Measurements from ENCODE around the gene TGFBR3. TPM values are rescaled to one million over a fixed set of nuclear protein-coding genes. Genes with fewer than 3 reads are reported as not detected.

Gene TGFBR3
- polyA plus RNA-seq, 1 donor = 112 TPM

DNA sequence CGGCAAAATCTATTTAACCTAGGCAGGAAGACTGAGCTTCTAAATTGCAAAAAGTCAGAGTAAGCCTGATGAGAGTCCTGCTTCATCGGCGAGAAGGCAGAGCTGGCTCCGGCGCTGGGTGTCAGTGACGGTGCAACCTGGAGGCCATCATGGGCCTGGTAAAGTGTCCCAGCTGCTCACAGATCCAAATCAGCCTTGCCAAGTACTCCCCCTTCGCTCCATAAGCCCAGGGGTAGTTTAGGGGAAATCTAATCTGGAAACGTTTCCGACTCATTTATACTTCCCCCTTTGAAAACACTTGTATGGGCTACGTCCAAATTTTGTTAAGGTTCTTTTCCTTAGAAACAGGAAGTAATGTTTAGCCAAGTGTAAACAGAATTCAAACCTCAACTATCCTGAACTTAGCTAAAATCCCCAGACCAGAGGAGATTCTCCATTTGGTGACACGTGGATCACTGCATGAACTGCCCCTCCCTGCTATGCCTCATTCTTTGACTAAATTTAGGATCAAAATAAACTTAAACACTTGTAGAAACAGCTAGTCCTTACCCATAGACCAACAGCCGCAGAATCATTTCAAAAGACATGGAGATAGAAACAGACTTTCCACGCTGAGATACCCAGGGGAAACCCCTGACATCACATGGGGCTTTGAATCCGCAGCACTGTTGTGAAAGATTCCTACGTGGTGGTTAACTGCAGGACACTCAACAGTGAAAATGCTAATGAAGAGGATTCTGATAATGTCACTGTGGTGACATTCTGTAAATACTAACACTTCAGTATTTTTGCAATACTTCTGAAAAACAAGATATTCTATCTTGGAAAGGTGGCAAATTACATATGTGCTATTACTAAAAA, 172.7 kb downstream of the TGFBR3 start:
- no peak for DNase-seq

- DNase-seq = no peak
Measured at GRCh38 chr1:91712393-91712792, 173.6 kb downstream of the TGFBR3 start.

DNA sequence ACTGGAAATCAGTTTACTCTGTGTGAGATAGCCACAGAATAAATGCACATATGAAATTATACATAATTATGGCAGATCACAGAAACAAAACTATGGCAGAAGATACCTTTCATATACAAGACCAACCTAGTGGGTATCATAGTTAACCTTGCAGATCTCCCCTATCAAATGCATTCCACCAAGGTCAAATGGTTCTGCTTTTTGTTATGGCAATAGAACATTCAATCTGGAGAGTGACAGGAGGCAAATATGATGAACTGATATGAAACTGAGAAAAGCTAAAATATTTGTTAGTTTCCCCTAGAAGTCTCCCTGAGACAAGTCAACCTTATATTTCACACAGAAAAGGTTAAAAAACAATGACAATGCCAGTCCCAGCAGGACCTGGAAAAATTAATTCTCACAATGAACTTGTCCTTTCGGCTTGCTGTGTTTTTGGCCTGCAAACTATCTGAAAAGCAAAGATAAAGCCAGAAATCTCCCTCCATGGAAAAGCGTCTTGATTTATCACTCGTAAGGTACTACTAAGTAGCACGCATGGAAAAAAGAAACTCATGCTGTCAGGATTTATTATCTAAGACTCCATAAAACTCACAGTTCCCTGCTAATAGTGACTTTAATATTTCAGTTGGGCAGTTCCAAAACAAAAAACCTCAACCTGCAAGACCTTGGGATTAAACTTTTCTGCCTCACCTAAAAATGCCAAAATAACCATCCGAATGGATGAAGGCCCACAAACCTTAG, 174.3 kb downstream of the TGFBR3 start:
- no peak for DNase-seq

DNA sequence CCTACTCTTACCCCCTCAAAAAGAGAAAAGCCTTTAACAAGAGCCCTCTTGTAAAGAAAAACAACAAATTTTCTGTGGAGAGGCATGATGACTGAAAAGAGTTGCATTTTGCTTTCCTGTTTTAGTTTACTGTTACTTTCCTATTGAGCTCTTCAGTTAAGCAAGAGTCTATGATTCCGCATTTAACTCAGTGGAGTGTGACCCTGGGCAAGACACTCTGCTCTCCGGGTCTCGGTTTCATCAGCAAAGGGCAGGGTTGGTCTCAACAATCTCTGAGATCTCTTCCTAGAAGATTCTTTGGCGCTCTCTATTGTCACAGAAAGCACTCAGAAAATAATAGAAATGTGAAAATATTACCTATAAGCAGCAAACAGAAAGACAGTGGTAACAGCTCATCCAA, 175.7 kb downstream of the TGFBR3 start:
- no peak for DNase-seq

DNA sequence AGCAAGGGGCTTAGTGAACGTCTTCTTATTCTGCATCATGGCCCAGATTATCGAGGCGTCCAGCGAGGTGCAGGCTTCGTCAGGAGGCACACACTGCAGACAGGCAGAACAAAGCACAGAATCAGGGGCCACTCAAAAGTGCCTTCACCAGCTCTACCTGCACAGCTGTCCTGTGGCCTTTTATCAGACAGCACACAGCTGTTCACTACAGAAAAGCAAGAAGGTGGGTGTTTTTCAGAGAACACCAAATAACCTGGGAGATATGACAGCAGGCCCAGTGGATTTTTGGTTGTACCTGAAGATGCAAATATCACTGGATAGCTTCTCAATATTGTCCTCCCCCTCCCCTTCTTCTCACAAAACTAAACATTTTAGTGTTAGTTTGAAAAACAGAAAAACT, 177.3 kb downstream of the TGFBR3 start:
- DNase-seq = no peak

GRCh38 chr1:91707890-91708218, 178.1 kb downstream of the TGFBR3 start:
- no peak for DNase-seq

DNA sequence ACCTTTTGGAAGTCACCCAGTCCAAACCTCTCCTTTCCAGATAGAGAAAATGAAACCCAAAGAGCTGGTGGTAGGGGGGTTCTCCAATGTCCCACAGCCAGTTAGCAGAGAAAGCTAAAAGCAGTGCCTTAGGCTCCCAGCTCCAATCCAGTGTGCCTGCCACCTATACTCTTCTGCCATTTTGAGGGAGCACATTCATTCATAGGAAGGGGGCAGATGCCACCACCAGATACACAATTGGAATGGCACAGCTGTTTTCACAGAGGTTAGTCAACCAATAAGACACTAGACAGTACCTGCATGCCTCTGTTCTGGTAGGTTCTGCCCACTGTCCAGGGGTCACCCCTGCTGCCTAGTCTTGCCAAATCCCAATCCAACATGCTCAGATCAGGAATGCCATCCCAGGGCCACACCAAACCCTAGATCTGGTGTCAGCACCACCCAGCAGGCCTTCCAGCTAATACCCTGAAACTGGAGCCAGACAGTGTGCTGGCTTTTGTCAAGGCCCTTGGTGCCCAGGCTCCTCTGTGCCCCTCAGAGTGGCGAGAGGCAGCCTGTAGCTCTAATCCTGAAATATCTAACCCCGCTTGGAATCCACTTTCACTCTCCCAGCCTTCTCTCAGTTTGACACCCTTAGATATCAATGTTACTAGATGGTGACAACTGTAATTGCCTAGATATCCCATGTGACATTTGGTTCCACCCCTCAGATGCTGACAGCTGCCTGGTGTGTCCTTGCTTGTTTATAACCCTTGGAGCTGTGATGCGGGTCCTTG, 178.6 kb downstream of the TGFBR3 start:
- no peak for DNase-seq

- no peak for DNase-seq
Measured at GRCh38 chr1:91706140-91706957, 179.6 kb downstream of the TGFBR3 start.

- DNase-seq = no peak
Measured at GRCh38 chr1:91704746-91705145, 181.2 kb downstream of the TGFBR3 start.

DNA sequence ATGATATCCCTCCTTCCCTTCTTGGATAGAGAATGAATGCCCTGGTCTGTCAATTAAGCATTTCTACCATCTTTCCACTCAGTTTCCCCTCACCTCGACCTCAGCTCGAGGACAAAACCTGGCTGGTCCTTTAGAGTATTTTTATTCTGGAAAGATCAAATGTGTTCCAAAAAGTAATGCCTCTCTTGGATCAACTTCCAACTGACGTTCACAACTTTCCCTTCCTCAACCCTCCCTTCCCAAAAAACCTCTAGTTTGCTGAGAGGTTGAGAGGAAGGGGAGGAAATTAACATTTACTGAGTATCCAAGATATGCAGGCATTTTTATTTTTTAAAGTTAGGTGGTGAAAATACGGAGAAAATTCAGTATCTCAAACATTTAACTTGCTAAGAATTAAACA, 182.9 kb downstream of the TGFBR3 start:
- no peak for DNase-seq

DNA sequence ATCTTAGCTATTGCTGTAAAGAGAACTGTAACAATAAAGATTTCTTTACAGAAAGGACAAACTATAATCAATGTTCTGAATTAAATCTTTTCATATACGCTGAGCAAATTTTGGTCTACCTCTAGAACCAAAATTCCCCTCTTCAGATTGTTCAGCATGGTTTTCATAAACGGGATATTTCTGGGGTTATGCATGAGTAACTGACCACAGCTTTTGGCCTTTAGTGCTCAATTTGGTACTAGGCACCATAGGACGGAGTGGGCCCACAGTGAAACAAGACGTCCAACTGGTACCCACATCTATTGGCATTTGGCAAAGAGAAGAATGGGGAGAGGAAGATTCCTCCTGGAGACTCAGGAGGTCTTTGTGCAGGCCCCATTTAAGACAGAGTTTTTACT, 184.5 kb downstream of the TGFBR3 start:
- DNase-seq = no peak

- no peak for DNase-seq
Measured at GRCh38 chr1:91700771-91701471, 185.0 kb downstream of the TGFBR3 start.

DNA sequence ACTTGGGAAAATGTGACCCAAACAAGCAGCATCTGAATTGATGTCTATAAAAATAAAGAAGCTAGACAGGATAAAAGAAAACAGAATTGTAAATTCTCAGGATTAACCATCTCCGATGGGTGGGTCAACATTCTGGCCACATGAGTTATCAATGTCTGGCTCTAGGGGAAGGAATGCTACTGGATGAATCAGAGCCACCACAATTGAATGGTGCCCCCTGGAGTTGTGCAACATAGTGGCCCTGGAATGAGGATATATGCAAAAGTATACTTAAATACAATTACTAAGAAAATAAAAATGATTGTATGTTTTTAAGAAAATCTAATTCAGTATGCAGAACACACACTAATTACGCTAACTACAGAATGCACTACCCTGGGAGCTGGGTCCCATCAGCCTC, 185.6 kb downstream of the TGFBR3 start:
- DNase-seq = no peak

DNA sequence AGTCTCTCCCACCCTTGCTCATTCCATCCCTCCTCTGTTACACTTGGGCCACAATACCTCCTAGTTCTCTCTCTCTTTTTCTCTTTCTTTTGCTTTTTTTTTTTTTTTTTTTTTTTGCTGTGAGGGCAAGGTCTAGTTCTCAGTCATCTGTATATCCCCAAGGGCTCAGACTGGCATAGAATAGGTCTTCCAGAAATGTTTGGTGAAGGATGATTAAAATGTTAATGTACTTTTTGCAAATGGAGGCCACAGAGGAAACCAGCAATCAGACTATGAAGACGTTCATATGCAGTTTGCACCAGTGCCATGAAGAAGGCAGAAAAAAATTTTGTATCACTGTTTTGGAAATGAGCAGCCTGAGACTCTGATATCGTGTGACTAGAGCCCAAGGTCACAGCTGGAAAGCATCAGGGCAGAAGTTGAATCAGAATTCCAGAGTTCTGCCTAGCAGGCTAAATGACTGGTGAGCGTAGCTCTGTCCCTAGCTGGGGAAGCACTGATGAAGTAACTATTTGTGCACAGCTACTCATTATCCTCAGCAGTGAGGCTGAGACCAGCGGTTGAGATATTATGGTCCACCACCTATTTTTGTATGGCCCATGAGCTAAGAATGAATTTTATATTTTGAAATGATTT, 186.5 kb downstream of the TGFBR3 start:
- DNase-seq = no peak

DNA sequence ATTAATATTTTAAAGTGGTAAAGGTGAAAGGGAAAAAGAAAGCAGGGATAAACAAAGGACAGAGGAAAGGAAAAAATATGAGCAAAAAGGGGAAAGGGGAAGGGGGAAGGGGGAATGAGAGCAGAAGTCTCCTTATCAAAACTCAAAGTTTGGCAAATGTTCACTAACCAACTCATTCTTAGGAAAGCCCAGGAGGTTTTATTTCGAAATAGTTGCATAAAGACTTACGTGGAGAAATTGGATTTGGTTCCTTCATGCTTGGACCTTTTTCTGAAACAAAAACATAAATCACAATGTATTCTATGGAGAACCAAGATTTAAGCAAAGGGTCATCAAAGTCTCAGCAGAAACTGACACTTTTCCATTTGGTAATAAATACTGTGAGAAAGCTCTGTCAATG, 188.1 kb downstream of the TGFBR3 start:
- DNase-seq = no peak

GRCh38 chr1:91697416-91697815, 188.5 kb downstream of the TGFBR3 start:
- no peak for DNase-seq

DNA sequence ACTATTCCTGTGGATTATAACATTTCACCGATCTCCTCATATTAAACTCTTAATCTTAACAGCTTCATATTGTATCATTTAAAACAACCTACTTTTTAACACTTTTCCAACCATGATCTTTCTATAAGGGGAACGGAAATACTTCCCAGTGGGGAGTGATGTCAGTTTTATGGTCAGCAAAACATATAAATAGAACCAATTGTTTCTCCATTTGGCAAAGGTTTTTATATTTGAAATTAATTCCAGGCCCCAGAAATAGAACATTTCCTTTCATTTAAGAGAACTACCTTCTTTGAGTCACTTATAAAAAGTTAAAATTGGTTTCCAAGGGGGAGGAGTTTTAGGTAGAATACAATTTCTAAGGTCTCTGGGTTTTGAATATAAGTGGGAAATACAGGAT, 189.6 kb downstream of the TGFBR3 start:
- DNase-seq = no peak

DNA sequence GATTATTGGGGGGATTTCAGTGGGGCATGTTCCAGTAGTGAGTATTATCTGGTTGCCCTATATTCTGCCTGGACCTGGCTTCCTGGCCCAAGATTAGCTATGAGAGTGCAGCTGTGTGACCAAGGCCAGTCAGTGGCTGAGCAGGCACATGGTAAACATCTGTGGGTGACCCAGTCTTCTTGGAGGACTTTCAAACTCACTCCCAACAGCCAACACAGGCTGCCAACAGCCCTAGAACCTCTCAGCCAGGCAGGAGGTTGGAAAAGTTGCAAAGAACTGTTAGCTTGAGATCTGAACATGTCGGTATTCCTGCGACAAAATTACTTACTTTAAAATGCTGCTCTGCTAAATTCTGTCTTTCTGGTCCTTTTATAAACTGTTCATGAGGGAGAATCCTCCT, 192.4 kb downstream of the TGFBR3 start:
- DNase-seq = no peak

GRCh38 chr1:91691525-91691924, 194.4 kb downstream of the TGFBR3 start:
- DNase-seq = no peak

GRCh38 chr1:91689641-91690481, 196.1 kb downstream of the TGFBR3 start:
- DNase-seq = no peak
